SK-N-SH (cell line): ENCODE results near the gene FZD2. TPM values are rescaled to one million over a fixed set of nuclear protein-coding genes. Genes with fewer than 3 reads are reported as not detected.

ENCODE experiments used
- CTCF ChIA-PET: fragments of 300-600, 350-600 bp; formaldehyde crosslinking; extraction: SDS; loops from one replicate; lab custom pipeline; 2021; lab: Yijun Ruan, JAX
- POLR2A ChIA-PET: fragments of 350-600 bp; sonication (Branson Sonifier 250); formaldehyde crosslinking; extraction: SDS; loops from one replicate; lab custom pipeline; 2020; ENCODE audit warnings: antibody characterized with exemption, inconsistent platforms; lab: Yijun Ruan, JAX
- DNase-seq: peaks from one replicate; pipeline ENCODE4 v3.0.0; 2012
- H2AFZ ChIP-seq: fragments of 200-600 bp; sonication (generic); 2 replicates; pipeline ENCODE4 v1.8.1; 2016; ENCODE audit warnings: antibody characterized with exemption, mild to moderate bottlenecking, low read depth
- H3F3A ChIP-seq: fragments of 200-600 bp; sonication (generic); replicated peaks from 2 replicates; pipeline ENCODE3; 2016; ENCODE audit warnings: antibody characterized with exemption, mild to moderate bottlenecking; ENCODE audit not compliant: insufficient read depth
- H3K27ac ChIP-seq, 2 experiments: fragments of 200-500 bp in 1 of 2; fragments of 200-600 bp in 1 of 2; sonication (Bioruptor generic) in 1 of 2; sonication (generic), shearing (Covaris generic) in 1 of 2; 2 replicates each; pipeline versions ENCODE4 v1.5.1 to v1.6.1; 2014 to 2016; ENCODE audit warnings: low read depth in 2 of 2, inconsistent platforms in 1 of 2, low read length in 1 of 2, mild to moderate bottlenecking in 1 of 2, mixed read lengths in 1 of 2
- H3K27me3 ChIP-seq: fragments of 200-600 bp; sonication (generic), shearing (Covaris generic); 2 replicates; pipeline ENCODE4 v1.6.1; 2016; ENCODE audit warnings: mixed run types; ENCODE audit not compliant: insufficient read depth
- H3K36me3 ChIP-seq, 2 experiments: fragments of 200-500 bp in 1 of 2; fragments of 200-600 bp in 1 of 2; sonication (Bioruptor generic) in 1 of 2; sonication (generic) in 1 of 2; replicated peaks in 1 of 2; 2 replicates each; pipeline versions ENCODE3 to v1.5.1; 2014 to 2016; ENCODE audit warnings: low read length in 1 of 2, mild to moderate bottlenecking in 1 of 2; ENCODE audit not compliant: insufficient read depth in 2 of 2, control insufficient read depth in 1 of 2
- H3K4me1 ChIP-seq, 2 experiments: fragments of 200-500 bp in 1 of 2; fragments of 200-600 bp in 1 of 2; sonication (Bioruptor generic) in 1 of 2; sonication (generic), shearing (Covaris generic) in 1 of 2; 2 replicates each; pipeline versions ENCODE4 v1.5.1 to v1.6.1; 2014 to 2016; ENCODE audit warnings: low read depth in 1 of 2, low read length in 1 of 2, mixed run types in 1 of 2; ENCODE audit not compliant: insufficient read depth in 2 of 2, control insufficient read depth in 1 of 2
- H3K4me2 ChIP-seq: fragments of 200-600 bp; sonication (generic), shearing (Covaris generic); 2 replicates; pipeline ENCODE4 v1.6.1; 2017; ENCODE audit warnings: mixed run types
- H3K4me3 ChIP-seq, 2 experiments: fragments of 200-500 bp in 1 of 2; fragments of 200-600 bp in 1 of 2; sonication (Bioruptor generic) in 1 of 2; sonication (generic), shearing (Covaris generic) in 1 of 2; 2 replicates each; pipeline versions ENCODE4 v1.5.1 to v1.8.1; 2014 to 2016; ENCODE audit warnings: low read depth in 2 of 2, inconsistent platforms in 1 of 2, low read length in 1 of 2, mild to moderate bottlenecking in 1 of 2, mixed read lengths in 1 of 2, moderate library complexity in 1 of 2
- H3K79me2 ChIP-seq: fragments of 200-600 bp; sonication (generic); 2 replicates; pipeline ENCODE4 v1.8.1; 2017; ENCODE audit warnings: mild to moderate bottlenecking; ENCODE audit not compliant: insufficient read depth
- H3K9ac ChIP-seq: fragments of 200-600 bp; sonication (generic); 2 replicates; pipeline ENCODE4 v1.6.1; 2017; ENCODE audit warnings: mixed run types
- H3K9me2 ChIP-seq: fragments of 200-600 bp; sonication (generic); 2 replicates; pipeline ENCODE4 v1.6.1; 2017; ENCODE audit warnings: mixed run types
- H3K9me3 ChIP-seq: fragments of 200-600 bp; sonication (generic); 2 replicates; pipeline ENCODE4 v1.6.1; 2017; ENCODE audit warnings: mixed run types, mild to moderate bottlenecking, moderate library complexity
- H4K20me1 ChIP-seq: fragments of 200-600 bp; sonication (generic); 2 replicates; pipeline ENCODE4 v1.6.1; 2017; ENCODE audit warnings: mild to moderate bottlenecking, mixed run types; ENCODE audit not compliant: insufficient read depth
- CTCF ChIP-seq: fragments of 200-600 bp; sonication (generic); IDR thresholded peaks from 2 replicates; pipeline ENCODE4 v1.6.1; 2017; ENCODE audit warnings: antibody characterized with exemption, mild to moderate bottlenecking, moderate library complexity
- EZH2phosphoT487 ChIP-seq: fragments of 200-600 bp; sonication (generic); IDR thresholded peaks from 2 replicates; pipeline ENCODE4 v1.6.1; 2017; ENCODE audit warnings: low read depth, mixed run types, mild to moderate bottlenecking, antibody characterized with exemption, moderate library complexity, borderline replicate concordance
- FOXM1 ChIP-seq: IDR thresholded peaks from 2 replicates; pipeline ENCODE4 v1.4.0; 2012; ENCODE audit warnings: low read depth, mild to moderate bottlenecking
- GATA2 ChIP-seq: sonication (generic); formaldehyde crosslinking; IDR thresholded peaks from 2 replicates; pipeline ENCODE4 v1.5.0; 2020; ENCODE audit warnings: mild to moderate bottlenecking, missing genetic modification reagents
- NFIC ChIP-seq: IDR thresholded peaks from 2 replicates; pipeline ENCODE4 v1.4.0; 2012; ENCODE audit warnings: borderline replicate concordance
- POLR2AphosphoS5 ChIP-seq: IDR thresholded peaks from 2 replicates; pipeline ENCODE4 v1.6.1; 2012; ENCODE audit warnings: low read depth, low read length
- RAD21 ChIP-seq: IDR thresholded peaks from 2 replicates; pipeline ENCODE4 v1.6.1; 2012; ENCODE audit warnings: mild to moderate bottlenecking, low read length
- REST ChIP-seq: IDR thresholded peaks from 2 replicates; pipeline ENCODE4 v1.6.1; 2012; ENCODE audit warnings: mild to moderate bottlenecking, low read depth, low read length, moderate library complexity
- SIN3A ChIP-seq: IDR thresholded peaks from 2 replicates; pipeline ENCODE4 v1.6.1; 2012; ENCODE audit warnings: low read depth, mild to moderate bottlenecking, low read length, moderate library complexity, borderline replicate concordance
- TCF12 ChIP-seq: IDR thresholded peaks from 2 replicates; pipeline ENCODE4 v1.4.0; 2012
- WGBS: methylation state at CpG from one replicate; pipeline ENCODE4 v1.1.6; 2017; ENCODE audit warnings: low lambda C conversion rate; 5-methylcytosine and 5-hydroxymethylcytosine counted together
- polyA plus RNA-seq, 3 experiments: library from polyadenylated mRNA; depleted of rRNA; stranded (reverse); fragments of >200 nt; gene quantifications; 2 replicates each; pipeline ENCODE4 v1.2.3, GENCODE V29; 2012

FZD2 gene
- polyA plus RNA-seq, 1 of the 3 experiments (the other 2 are of a cell fraction) = 35.1 TPM

GRCh38 chr17:44604116-44604761 is 47.0 kb downstream of the FZD2 start:
- H3K9me3 ChIP-seq = no peaks in the 10 kb centered on the region
- no peaks in the 10 kb centered on the region for H4K20me1 ChIP-seq
- H3K27me3 ChIP-seq = no peaks in the 10 kb centered on the region
- no peaks in the 10 kb centered on the region for H3K79me2 ChIP-seq
- no peaks in the 10 kb centered on the region for H3K36me3 ChIP-seq
- H3F3A ChIP-seq = peaks cover 3% of the 10 kb centered on the region
- H3K4me1 ChIP-seq = peaks cover 24 to 35% of the 10 kb centered on the region in 2 experiments
- H2AFZ ChIP-seq = no peak overlapping the region
- H3K4me3 ChIP-seq = no peak overlapping the region
- no peak overlapping the region for H3K4me2 ChIP-seq
- H3K27ac ChIP-seq = no peak overlapping the region
- 86% methylated on average over 5 of the region's 6 CpGs for WGBS
- ChIA-PET POLR2A (interaction anchor here (0.6 kb wide), 1 partner anchor 48 kb away, joined by 3 read pairs; no protein-coding TSS in a partner anchor), CTCF (interaction anchor here (1.3 to 1.5 kb wide), 2 partner anchors 12 to 20 kb away, joined by 3 to 4 read pairs; no protein-coding TSS in a partner anchor)
- no peaks in the 10 kb centered on the region for H3K9me2 ChIP-seq
- DNase-seq = no peak
- TF ChIP-seq CTCF (no peak), REST (no peak), GATA2 (CRISPR knock-in tag) (no peak), EZH2phosphoT487 (no peak), NFIC (no peak)
- H3K9ac ChIP-seq = no peak overlapping the region

- H3K27me3 ChIP-seq = no peaks in the 10 kb centered on the region
- no peak overlapping the region for H3K27ac ChIP-seq
- H4K20me1 ChIP-seq = no peaks in the 10 kb centered on the region
- H2AFZ ChIP-seq = no peak overlapping the region
- H3K9me3 ChIP-seq = no peaks in the 10 kb centered on the region
- H3K9me2 ChIP-seq = no peaks in the 10 kb centered on the region
- no peak overlapping the region for H3K9ac ChIP-seq
- no peak for TF ChIP-seq SIN3A
- no peak for TF ChIP-seq FOXM1
- TF ChIP-seq NFIC = no peak
- TF ChIP-seq RAD21 = no peak
- no peak for TF ChIP-seq REST
- TF ChIP-seq POLR2AphosphoS5 = no peak
- TF ChIP-seq TCF12 = no peak
- ChIA-PET POLR2A (interaction anchor here (0.6 kb wide), 1 partner anchor 49 kb away, joined by 3 read pairs; no protein-coding TSS in a partner anchor), CTCF (interaction anchor here (1.2 to 1.5 kb wide), 3 partner anchors 13 to 51 kb away, joined by 3 to 4 read pairs (median 3); partner anchors contain the start of gene MEIOC)
- H3K79me2 ChIP-seq = no peaks in the 10 kb centered on the region
- H3K36me3 ChIP-seq = no peaks in the 10 kb centered on the region
- DNase-seq = no peak
- WGBS = 89% methylated on average over 9 of the region's 10 CpGs
- no peaks in the 10 kb centered on the region for H3F3A ChIP-seq
- no peak overlapping the region for H3K4me3 ChIP-seq
- H3K4me2 ChIP-seq = no peak overlapping the region
- peaks cover 21 to 33% of the 10 kb centered on the region in 2 experiments for H3K4me1 ChIP-seq
Measured at GRCh38 chr17:44604768-44605485, 47.6 kb downstream of the FZD2 start.
